ENCODE measurements around the gene ALDH1B1. TPM values are rescaled to one million over a fixed set of nuclear protein-coding genes. Genes with fewer than 3 reads are reported as not detected.
A peak's percentile ranks its signal among the peaks of the same experiment; 100 is the strongest.

The ALDH1B1 gene
- total and polyA plus RNA-seq, 9 of the 15 experiments (the other 6 are each of a cell fraction or from before 2014, with no cell fraction given), result 8.6 to 46.5 (median 30.8) TPM

GRCh38 chr9:38373679-38374078 lies 18.8 kb upstream of the ALDH1B1 start:
- Histone ChIP-seq H3K9ac (ENCODE audit: insufficient read depth in 1 of 2, low read depth in 2 of 2, low read length in 2 of 2) (no peak overlapping the region), H3K4me2 (ENCODE audit: insufficient read depth, low read length) (no peak overlapping the region), H3K9me3 (replicated peaks; ENCODE audit: control insufficient read depth, insufficient read depth, low read depth, low read length) (no peaks in the 10 kb centered on the region), H3K9me1 (ENCODE audit: control insufficient read depth, insufficient read depth, low read length) (no peaks in the 10 kb centered on the region), H3K27ac (ENCODE audit: extremely low read depth, low read depth, low read length) (no peak overlapping the region), H2AFZ (ENCODE audit: low read depth, low read length) (no peak overlapping the region), H3K27me3 (ENCODE audit: control insufficient read depth in 2 of 2, insufficient read depth in 2 of 2, low read length in 2 of 2) (peaks cover 12 to 21% of the 10 kb centered on the region in 2 experiments; a peak in 3 of 5 replicates), H3K79me2 (ENCODE audit: control insufficient read depth, insufficient read depth, low read length) (no peaks in the 10 kb centered on the region), H3K4me3 (no peak overlapping the region), H4K20me1 (replicated peaks; ENCODE audit: control insufficient read depth, insufficient read depth, low read length) (0 out of 2 replicates have a peak, but pooled peaks cover 4% of the 10 kb centered on the region), H3K36me3 (ENCODE audit: control insufficient read depth, insufficient read depth, low read length) (no peaks in the 10 kb centered on the region), H3K4me1 (replicated peaks in 1 of 2; ENCODE audit: control insufficient read depth in 2 of 2, insufficient read depth in 2 of 2, low read length in 2 of 2) (no peaks in the 10 kb centered on the region)
- TF ChIP-seq CBFB (CRISPR knock-in tag; IDR thresholded peaks at IDR 0.05) (no peak), EZH2 (IDR thresholded peaks at IDR 0.05; ENCODE audit: borderline replicate concordance, low read depth, low read length) (0 out of 2 replicates have a peak, but pooled peaks have one; percentile 7), NEUROD1 (IDR thresholded peaks at IDR 0.05; ENCODE audit: borderline replicate concordance, low read depth, low read length, partially characterized antibody) (no peak), LARP7 (IDR thresholded peaks at IDR 0.05) (no peak), HDAC2 (IDR thresholded peaks at IDR 0.05) (no peak), MAZ (CRISPR knock-in tag; conservative IDR thresholded peaks at IDR 0.05 in 1 of 2, IDR thresholded peaks at IDR 0.05 in 1 of 2) (no peak)
- BruUV-seq (replicated peaks), result no TSS peak
- FAIRE-seq, result no peak
- in situ Hi-C loops (cut with MboI) (loop anchor here (25.0 kb wide), 2 partner anchors 636 to 886 kb away; partner anchors contain the start of gene POLR1E), intact Hi-C loops (cut with micrococcal nuclease) (no loop called here)
- DNase-seq (ENCODE audit: extremely low read depth in 1 of 4, low spot score in 3 of 4), result no peak
- ATAC-seq, result no peak
- POLR2A ChIA-PET, result interaction anchor here (0.8 to 0.9 kb wide), 2 partner anchors 39 to 1968 kb away, joined by 3 read pairs; no protein-coding TSS in a partner anchor
- WGBS (ENCODE audit: insufficient coverage, low coverage, missing lambda C conversion rate), result 0% methylated on average over 3 of the region's 3 CpGs
- CTCF ChIA-PET (ENCODE audit: low intra/inter-chr PET ratio), result interaction anchor here (0.6 to 8.4 kb wide), 2 partner anchors 27 to 214 kb away, joined by 3 to 113 read pairs; no protein-coding TSS in a partner anchor
